Gastroesophageal sphincter (tissue), 4 donors: Measurements from ENCODE around the gene MICAL1. TPM values are rescaled to one million over a fixed set of nuclear protein-coding genes. Genes with fewer than 3 reads are reported as not detected.

ENCODE experiments used
- ATAC-seq: fragments of 150-250 bp; one replicate; pipeline ENCODE4 v1.9.1; 2016; ENCODE audit warnings: mild to moderate bottlenecking, moderate library complexity
- H3K27ac ChIP-seq, 4 donors: fragments of 200-600 bp; sonication (generic) in 3 of 4; 1 replicate in 3 of 4; 2 replicates in 1 of 4; pipeline ENCODE4 v1.5.1; 2016 to 2019
- H3K27me3 ChIP-seq: fragments of 200-600 bp; sonication (generic); one replicate; pipeline ENCODE4 v1.5.1; 2019
- H3K36me3 ChIP-seq, 2 donors: fragments of 200-600 bp; sonication (generic); one replicate each; pipeline ENCODE4 v1.5.1; 2019; ENCODE audit warnings: control low read depth in 1 of 2
- H3K4me1 ChIP-seq, 3 donors: fragments of 200-600 bp; sonication (generic); 1 replicate in 2 of 3; 2 replicates in 1 of 3; pipeline ENCODE4 v1.5.1; 2016 to 2019; ENCODE audit warnings: control low read depth in 2 of 3
- H3K4me3 ChIP-seq, 2 donors: fragments of 200-600 bp; sonication (generic); one replicate each; pipeline ENCODE4 v1.5.1; 2019; ENCODE audit warnings: mild to moderate bottlenecking in 1 of 2, moderate library complexity in 1 of 2
- H3K9me3 ChIP-seq, 3 donors: fragments of 200-600 bp; sonication (generic); one replicate each; pipeline ENCODE4 v1.5.1; 2017 to 2019; ENCODE audit warnings: control low read depth in 2 of 3
- EP300 ChIP-seq: sonication (generic); formaldehyde crosslinking; IDR thresholded peaks from one replicate; pipeline ENCODE4 v1.6.1; 2017; ENCODE audit warnings: antibody characterized with exemption, mild to moderate bottlenecking
- POLR2A ChIP-seq, 2 donors: fragments of 450-650 bp; IDR thresholded peaks; one replicate each; pipeline ENCODE4 v1.6.1; 2017; ENCODE audit warnings: antibody characterized with exemption in 2 of 2, mild to moderate bottlenecking in 2 of 2, moderate library complexity in 1 of 2
- POLR2AphosphoS5 ChIP-seq: sonication (generic); formaldehyde crosslinking; IDR thresholded peaks from one replicate; pipeline ENCODE4 v1.6.1; 2017; ENCODE audit warnings: antibody characterized with exemption
- WGBS, 2 donors: methylation state at CpG; one replicate each; pipeline ENCODE4 v1.1.5; 2018; ENCODE audit warnings: low coverage in 1 of 2; 5-methylcytosine and 5-hydroxymethylcytosine counted together
- total RNA-seq, 4 donors: library from RNA; depleted of rRNA; stranded (reverse); fragments of >200 nt; gene quantifications; one replicate each; pipeline ENCODE4 v1.1.0, GENCODE V29; 2016
- TF ChIP-seq, protein P1 (sequence below), 4 experiments: fragments of 200-600 bp in 2 of 4; fragments of 450-650 bp in 2 of 4; sonication (generic) in 1 of 4; IDR thresholded peaks; one replicate each; pipeline ENCODE4 v1.5.1; 2017 to 2019; ENCODE audit warnings: antibody characterized with exemption in 4 of 4, mild to moderate bottlenecking in 2 of 4, moderate library complexity in 2 of 4

MICAL1 gene
- total RNA-seq, 4 donors from 2014 or later, result 13.6 to 26.8 (median 20.9) TPM

DNA sequence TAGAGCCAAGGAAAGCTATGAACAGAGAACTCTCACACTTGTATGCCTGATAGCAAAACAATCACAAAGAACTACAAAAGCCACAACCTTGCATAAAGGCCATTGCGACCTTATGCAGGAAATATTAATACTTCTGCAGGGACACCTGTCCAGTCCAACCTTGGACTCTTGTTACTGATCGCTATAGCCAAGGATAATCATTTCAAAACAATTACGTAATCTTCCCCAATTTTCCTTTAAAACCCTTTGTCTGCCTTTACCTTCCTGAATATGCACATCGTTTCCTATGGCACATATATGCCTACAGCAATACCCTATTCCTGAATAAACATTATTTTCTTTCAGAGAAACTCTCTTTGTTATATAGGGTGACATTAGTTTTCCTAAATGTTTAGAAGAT lies 37.9 kb downstream of the MICAL1 start:
- WGBS, 2 donors, result 95% methylated on average over 4 of the region's 4 CpGs
- Histone ChIP-seq H3K4me3 (no peak overlapping the region), H3K4me1 (no peaks in the 10 kb centered on the region), H3K36me3 (peaks cover 0 to 9% of the 10 kb centered on the region in 2 donors), H3K27me3 (no peaks in the 10 kb centered on the region), H3K9me3 (no peaks in the 10 kb centered on the region), H3K27ac (no peak overlapping the region)
- ATAC-seq, result no peak
- TF ChIP-seq EP300, result no peak
- TF ChIP-seq POLR2A (IDR thresholded peaks at IDR 0.05), result no peak

DNA sequence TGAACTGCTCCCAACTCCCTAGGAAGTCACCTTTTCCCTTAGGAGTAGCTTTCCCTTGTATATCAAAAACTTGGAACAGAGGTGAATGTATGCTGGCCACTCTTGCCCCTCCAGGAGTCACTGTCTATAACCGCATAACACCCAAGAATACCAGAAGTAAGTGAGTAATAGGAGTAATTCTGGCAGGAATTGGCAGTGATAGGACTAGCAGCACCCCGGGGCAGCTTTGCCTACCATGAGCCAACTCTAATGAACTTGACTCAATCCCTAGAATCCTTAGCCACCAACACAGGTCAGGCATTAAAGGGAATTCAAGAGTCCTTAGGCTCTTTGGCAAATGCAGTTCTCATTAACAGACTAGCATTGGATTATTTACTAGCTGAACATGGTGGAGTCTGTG lies 44.5 kb downstream of the MICAL1 start:
- TF ChIP-seq, protein P1, sequence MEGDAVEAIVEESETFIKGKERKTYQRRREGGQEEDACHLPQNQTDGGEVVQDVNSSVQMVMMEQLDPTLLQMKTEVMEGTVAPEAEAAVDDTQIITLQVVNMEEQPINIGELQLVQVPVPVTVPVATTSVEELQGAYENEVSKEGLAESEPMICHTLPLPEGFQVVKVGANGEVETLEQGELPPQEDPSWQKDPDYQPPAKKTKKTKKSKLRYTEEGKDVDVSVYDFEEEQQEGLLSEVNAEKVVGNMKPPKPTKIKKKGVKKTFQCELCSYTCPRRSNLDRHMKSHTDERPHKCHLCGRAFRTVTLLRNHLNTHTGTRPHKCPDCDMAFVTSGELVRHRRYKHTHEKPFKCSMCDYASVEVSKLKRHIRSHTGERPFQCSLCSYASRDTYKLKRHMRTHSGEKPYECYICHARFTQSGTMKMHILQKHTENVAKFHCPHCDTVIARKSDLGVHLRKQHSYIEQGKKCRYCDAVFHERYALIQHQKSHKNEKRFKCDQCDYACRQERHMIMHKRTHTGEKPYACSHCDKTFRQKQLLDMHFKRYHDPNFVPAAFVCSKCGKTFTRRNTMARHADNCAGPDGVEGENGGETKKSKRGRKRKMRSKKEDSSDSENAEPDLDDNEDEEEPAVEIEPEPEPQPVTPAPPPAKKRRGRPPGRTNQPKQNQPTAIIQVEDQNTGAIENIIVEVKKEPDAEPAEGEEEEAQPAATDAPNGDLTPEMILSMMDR (IDR thresholded peaks at IDR 0.05), result no peak
- TF ChIP-seq EP300 (no peak), POLR2A (IDR thresholded peaks at IDR 0.05) (no peak), POLR2AphosphoS5 (no peak)

DNA sequence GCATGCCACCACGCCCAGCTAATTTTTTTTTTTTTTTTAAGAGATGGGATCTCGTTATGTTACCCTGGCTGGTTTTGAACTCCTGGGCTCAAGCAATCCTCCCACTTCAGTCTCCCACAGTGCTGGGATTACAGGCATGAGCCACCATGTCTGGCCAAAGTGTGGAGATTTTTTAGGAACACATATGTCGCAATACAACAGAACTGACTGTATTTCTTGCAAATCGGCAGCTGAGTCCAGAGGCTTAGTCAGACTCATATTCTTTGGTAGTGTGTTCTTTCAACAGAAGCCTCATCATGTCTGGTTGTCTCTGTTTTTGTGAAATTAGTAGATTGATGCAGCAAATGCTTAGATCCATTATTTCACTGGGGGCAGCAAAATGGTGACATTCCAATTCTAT lies 49.4 kb downstream of the MICAL1 start:
- H3K27ac ChIP-seq, result no peak overlapping the region
- H3K36me3 ChIP-seq, result no peaks in the 10 kb centered on the region
- 80 to 85% methylated on average over 1 to 4 of the region's 4 CpGs for WGBS, 2 donors
- no peaks in the 10 kb centered on the region for H3K9me3 ChIP-seq
- TF ChIP-seq POLR2AphosphoS5 (no peak), POLR2A (IDR thresholded peaks at IDR 0.05) (no peak)
- TF ChIP-seq, protein P1 (IDR thresholded peaks at IDR 0.05), result no peak
- no peaks in the 10 kb centered on the region for H3K4me1 ChIP-seq
- H3K4me3 ChIP-seq, result no peak overlapping the region
- H3K27me3 ChIP-seq, result no peaks in the 10 kb centered on the region
- ATAC-seq, result peak; percentile 39

More for the DNA sequence above, 44.5 kb downstream of the MICAL1 start:
- Histone ChIP-seq H3K27ac (no peak overlapping the region), H3K36me3 (no peaks in the 10 kb centered on the region), H3K4me3 (no peak overlapping the region), H3K9me3 (no peaks in the 10 kb centered on the region), H3K4me1 (no peaks in the 10 kb centered on the region), H3K27me3 (no peaks in the 10 kb centered on the region)
- ATAC-seq, result no peak
- 94% methylated on average over 2 of the region's 2 CpGs; no CpG with 5 or more reads in 1 of the 2 donors for WGBS, 2 donors

DNA sequence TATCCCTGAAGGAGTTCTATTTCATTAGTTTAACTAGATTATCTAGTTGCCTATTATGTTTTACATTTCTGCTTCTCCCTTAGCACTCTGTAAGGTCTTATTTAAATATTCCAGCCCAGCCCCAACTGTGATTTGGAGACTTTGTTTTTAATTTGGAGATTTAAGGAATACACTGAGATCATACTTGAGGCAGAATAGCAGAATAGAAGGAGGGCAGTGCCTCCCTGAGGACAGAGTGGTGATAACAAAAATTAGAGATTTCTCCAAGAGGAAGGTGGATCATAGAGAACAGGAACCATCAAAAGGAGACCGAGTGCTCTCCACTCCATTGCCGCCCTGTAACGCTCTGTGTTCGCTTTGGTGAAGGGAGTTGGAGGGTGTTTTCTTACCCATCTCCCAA lies 58.6 kb downstream of the MICAL1 start:
- TF ChIP-seq POLR2A (IDR thresholded peaks at IDR 0.05), result no peak
- TF ChIP-seq, protein P1 (IDR thresholded peaks at IDR 0.05), result peak in 3 of 4 experiments; percentile 41 to 58 (median 43)
- H3K4me3 ChIP-seq, result no peak overlapping the region
- H3K36me3 ChIP-seq, result no peaks in the 10 kb centered on the region
- no peak overlapping the region for H3K27ac ChIP-seq
- H3K9me3 ChIP-seq, result no peaks in the 10 kb centered on the region
- H3K27me3 ChIP-seq, result no peaks in the 10 kb centered on the region
- no peaks in the 10 kb centered on the region for H3K4me1 ChIP-seq
- 40 to 63% methylated on average over 1 to 4 of the region's 4 CpGs for WGBS, 2 donors
- ATAC-seq, result peak; percentile 66

GRCh38 chr6:109396046-109396718 lies 59.4 kb downstream of the MICAL1 start:
- H3K9me3 ChIP-seq, result no peaks in the 10 kb centered on the region
- WGBS, 2 donors, result 91 to 95% methylated on average over 11 of the region's 12 CpGs
- H3K36me3 ChIP-seq, result no peaks in the 10 kb centered on the region
- no peak for ATAC-seq
- H3K27ac ChIP-seq, result no peak overlapping the region
- no peaks in the 10 kb centered on the region for H3K27me3 ChIP-seq
- TF ChIP-seq, protein P1 (IDR thresholded peaks at IDR 0.05), result no peak
- TF ChIP-seq POLR2A (IDR thresholded peaks at IDR 0.05) (no peak), EP300 (no peak), POLR2AphosphoS5 (no peak)
- no peaks in the 10 kb centered on the region for H3K4me1 ChIP-seq
- no peak overlapping the region for H3K4me3 ChIP-seq

Other genes with a start within 250 kb of the MICAL1 start
- gene CD164, start 73.3 kb downstream of the MICAL1 start, total RNA-seq, result 100 to 1,000 TPM in 3 of 4 donors, 10 to 100 TPM in 1; 87.2 to 198 (median 166) TPM
- gene PPIL6, start 15.1 kb downstream of the MICAL1 start, total RNA-seq, result 1 to 10 TPM; 1.9 to 9.0 (median 2.5) TPM
- 1 to 10 TPM; 3.5 to 7.5 (median 6.4) TPM for gene SMPD2, start 15.0 kb downstream of the MICAL1 start, total RNA-seq
- 1 to 10 TPM; 6.2 to 8.9 (median 7.0) TPM for gene ZBTB24, start 27.4 kb upstream of the MICAL1 start, total RNA-seq
- gene AK9, start 235.4 kb upstream of the MICAL1 start, total RNA-seq, result 10 to 100 TPM in 3 of 4 donors, 1 to 10 TPM in 1; 9.1 to 15.7 (median 13.2) TPM
- gene FIG4, start 235.5 kb upstream of the MICAL1 start, total RNA-seq, result 10 to 100 TPM; 12.5 to 23.0 (median 19.3) TPM